DMS79 treated with DMSO at 0.1 percent for 48 hours (cell line): Measurements from ENCODE around the gene PLD6.
A peak's percentile ranks its signal among the peaks of the same experiment; 100 is the strongest.
"Not testable (repeated sequence)": the region's sequence is repeated elsewhere in the genome, so short reads cannot be mapped to it uniquely, and the experiment has no call there.

Experiments used
- DNase-seq: peaks from one replicate; lab custom pipeline; 2025; lab: John Stamatoyannopoulos, UW

The PLD6 gene

GRCh38 chr17:17206124-17206912 lies at the start of gene PLD6:
Gene PLD6, minus strand, starts transcription at chr17:17206333. Its CDS starts 47 bp downstream, at chr17:17206286.
- peak; percentile 21 for DNase-seq

- not testable (repeated sequence) for DNase-seq
Observed at GRCh38 chr17:17255689-17256088, 49.6 kb upstream of the PLD6 start.

GRCh38 chr17:17254036-17254435 lies 47.9 kb upstream of the PLD6 start:
- DNase-seq: no peak

GRCh38 chr17:17253406-17253805 lies 47.3 kb upstream of the PLD6 start:
- no peak for DNase-seq

- no peak for DNase-seq
Observed at GRCh38 chr17:17252149-17252661, 46.1 kb upstream of the PLD6 start.

GRCh38 chr17:17246879-17247278 lies 40.7 kb upstream of the PLD6 start:
- no peak for DNase-seq

GRCh38 chr17:17243163-17243562 lies 37.0 kb upstream of the PLD6 start:
- DNase-seq: no peak

GRCh38 chr17:17242246-17242645 lies 36.1 kb upstream of the PLD6 start:
- no peak for DNase-seq

GRCh38 chr17:17241656-17242055 lies 35.5 kb upstream of the PLD6 start:
- DNase-seq: no peak

GRCh38 chr17:17239832-17240231 lies 33.7 kb upstream of the PLD6 start:
- no peak for DNase-seq

- DNase-seq: peak; percentile 80
Observed at GRCh38 chr17:17237026-17237799, 31.1 kb upstream of the PLD6 start, which contains the start of gene FLCN. Gene FLCN, minus strand, starts transcription at chr17:17237168. Its CDS starts 9,031 bp downstream, at chr17:17228137.

GRCh38 chr17:17236295-17237025 lies 30.3 kb upstream of the PLD6 start:
- no peak for DNase-seq

- DNase-seq: peak; percentile 34
Observed at GRCh38 chr17:17235212-17236174, 29.4 kb upstream of the PLD6 start.

- DNase-seq: no peak
Observed at GRCh38 chr17:17232303-17232621, 26.1 kb upstream of the PLD6 start.

- DNase-seq: no peak
Observed at GRCh38 chr17:17231621-17232302, 25.6 kb upstream of the PLD6 start.

GRCh38 chr17:17229416-17230384 lies 23.6 kb upstream of the PLD6 start:
- no peak for DNase-seq

GRCh38 chr17:17228521-17229279 lies 22.6 kb upstream of the PLD6 start:
- no peak for DNase-seq
